Gastroesophageal sphincter (tissue), 4 donors: Measurements from ENCODE around the gene KRT31. TPM values are rescaled to one million over a fixed set of nuclear protein-coding genes. Genes with fewer than 3 reads are reported as not detected.

ENCODE experiments used
- ATAC-seq: fragments of 150-250 bp; one replicate; pipeline ENCODE4 v1.9.1; 2016; ENCODE audit warnings: mild to moderate bottlenecking, moderate library complexity
- H3K27ac ChIP-seq, 4 donors: fragments of 200-600 bp; sonication (generic) in 3 of 4; 1 replicate in 3 of 4; 2 replicates in 1 of 4; pipeline ENCODE4 v1.5.1; 2016 to 2019
- H3K27me3 ChIP-seq: fragments of 200-600 bp; sonication (generic); one replicate; pipeline ENCODE4 v1.5.1; 2019
- H3K36me3 ChIP-seq, 2 donors: fragments of 200-600 bp; sonication (generic); one replicate each; pipeline ENCODE4 v1.5.1; 2019; ENCODE audit warnings: control low read depth in 1 of 2
- H3K4me1 ChIP-seq, 3 donors: fragments of 200-600 bp; sonication (generic); 1 replicate in 2 of 3; 2 replicates in 1 of 3; pipeline ENCODE4 v1.5.1; 2016 to 2019; ENCODE audit warnings: control low read depth in 2 of 3
- H3K4me3 ChIP-seq, 2 donors: fragments of 200-600 bp; sonication (generic); one replicate each; pipeline ENCODE4 v1.5.1; 2019; ENCODE audit warnings: mild to moderate bottlenecking in 1 of 2, moderate library complexity in 1 of 2
- H3K9me3 ChIP-seq, 3 donors: fragments of 200-600 bp; sonication (generic); one replicate each; pipeline ENCODE4 v1.5.1; 2017 to 2019; ENCODE audit warnings: control low read depth in 2 of 3
- EP300 ChIP-seq: sonication (generic); formaldehyde crosslinking; IDR thresholded peaks from one replicate; pipeline ENCODE4 v1.6.1; 2017; ENCODE audit warnings: antibody characterized with exemption, mild to moderate bottlenecking
- POLR2A ChIP-seq, 2 donors: fragments of 450-650 bp; IDR thresholded peaks; one replicate each; pipeline ENCODE4 v1.6.1; 2017; ENCODE audit warnings: antibody characterized with exemption in 2 of 2, mild to moderate bottlenecking in 2 of 2, moderate library complexity in 1 of 2
- POLR2AphosphoS5 ChIP-seq: sonication (generic); formaldehyde crosslinking; IDR thresholded peaks from one replicate; pipeline ENCODE4 v1.6.1; 2017; ENCODE audit warnings: antibody characterized with exemption
- WGBS, 2 donors: methylation state at CpG; one replicate each; pipeline ENCODE4 v1.1.5; 2018; ENCODE audit warnings: low coverage in 1 of 2; 5-methylcytosine and 5-hydroxymethylcytosine counted together
- total RNA-seq, 4 donors: library from RNA; depleted of rRNA; stranded (reverse); fragments of >200 nt; gene quantifications; one replicate each; pipeline ENCODE4 v1.1.0, GENCODE V29; 2016
- TF ChIP-seq, protein P1 (sequence below), 4 experiments: fragments of 200-600 bp in 2 of 4; fragments of 450-650 bp in 2 of 4; sonication (generic) in 1 of 4; IDR thresholded peaks; one replicate each; pipeline ENCODE4 v1.5.1; 2017 to 2019; ENCODE audit warnings: antibody characterized with exemption in 4 of 4, mild to moderate bottlenecking in 2 of 4, moderate library complexity in 2 of 4

Gene KRT31
- total RNA-seq, 4 donors from 2014 or later, result not detected

DNA sequence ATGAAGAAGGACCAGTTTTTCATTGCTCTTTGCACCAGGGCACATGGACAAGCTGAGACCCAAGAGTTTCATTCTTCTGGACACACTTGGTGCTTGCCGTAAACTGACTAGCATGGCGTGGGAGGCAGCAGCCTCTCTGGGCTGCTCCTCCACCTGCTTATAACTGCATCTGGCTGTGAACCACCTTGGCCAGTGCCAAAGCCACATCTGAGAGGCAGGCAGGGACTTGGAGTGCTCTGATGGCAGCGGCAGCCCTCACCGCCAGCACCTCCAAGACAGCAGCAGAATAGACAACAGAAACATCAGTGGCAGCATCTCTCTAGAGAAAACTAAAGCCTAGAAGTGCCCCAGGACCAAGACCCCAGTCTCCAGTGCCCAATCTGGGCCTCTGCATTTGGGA is 22.3 kb upstream of the KRT31 start:
- Histone ChIP-seq H3K4me3 (no peak overlapping the region), H3K9me3 (no peaks in the 10 kb centered on the region), H3K4me1 (peaks cover 0 to 24% (median 10%) of the 10 kb centered on the region in 3 donors), H3K36me3 (no peaks in the 10 kb centered on the region), H3K27ac (no peak overlapping the region), H3K27me3 (no peaks in the 10 kb centered on the region)
- TF ChIP-seq, protein P1, sequence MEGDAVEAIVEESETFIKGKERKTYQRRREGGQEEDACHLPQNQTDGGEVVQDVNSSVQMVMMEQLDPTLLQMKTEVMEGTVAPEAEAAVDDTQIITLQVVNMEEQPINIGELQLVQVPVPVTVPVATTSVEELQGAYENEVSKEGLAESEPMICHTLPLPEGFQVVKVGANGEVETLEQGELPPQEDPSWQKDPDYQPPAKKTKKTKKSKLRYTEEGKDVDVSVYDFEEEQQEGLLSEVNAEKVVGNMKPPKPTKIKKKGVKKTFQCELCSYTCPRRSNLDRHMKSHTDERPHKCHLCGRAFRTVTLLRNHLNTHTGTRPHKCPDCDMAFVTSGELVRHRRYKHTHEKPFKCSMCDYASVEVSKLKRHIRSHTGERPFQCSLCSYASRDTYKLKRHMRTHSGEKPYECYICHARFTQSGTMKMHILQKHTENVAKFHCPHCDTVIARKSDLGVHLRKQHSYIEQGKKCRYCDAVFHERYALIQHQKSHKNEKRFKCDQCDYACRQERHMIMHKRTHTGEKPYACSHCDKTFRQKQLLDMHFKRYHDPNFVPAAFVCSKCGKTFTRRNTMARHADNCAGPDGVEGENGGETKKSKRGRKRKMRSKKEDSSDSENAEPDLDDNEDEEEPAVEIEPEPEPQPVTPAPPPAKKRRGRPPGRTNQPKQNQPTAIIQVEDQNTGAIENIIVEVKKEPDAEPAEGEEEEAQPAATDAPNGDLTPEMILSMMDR (IDR thresholded peaks at IDR 0.05), result no peak
- no peak for TF ChIP-seq POLR2A (IDR thresholded peaks at IDR 0.05)
- no peak for TF ChIP-seq POLR2AphosphoS5
- TF ChIP-seq EP300, result no peak
- no CpG with 5 or more reads among the region's 4 CpGs for WGBS, 2 donors
- no peak for ATAC-seq

DNA sequence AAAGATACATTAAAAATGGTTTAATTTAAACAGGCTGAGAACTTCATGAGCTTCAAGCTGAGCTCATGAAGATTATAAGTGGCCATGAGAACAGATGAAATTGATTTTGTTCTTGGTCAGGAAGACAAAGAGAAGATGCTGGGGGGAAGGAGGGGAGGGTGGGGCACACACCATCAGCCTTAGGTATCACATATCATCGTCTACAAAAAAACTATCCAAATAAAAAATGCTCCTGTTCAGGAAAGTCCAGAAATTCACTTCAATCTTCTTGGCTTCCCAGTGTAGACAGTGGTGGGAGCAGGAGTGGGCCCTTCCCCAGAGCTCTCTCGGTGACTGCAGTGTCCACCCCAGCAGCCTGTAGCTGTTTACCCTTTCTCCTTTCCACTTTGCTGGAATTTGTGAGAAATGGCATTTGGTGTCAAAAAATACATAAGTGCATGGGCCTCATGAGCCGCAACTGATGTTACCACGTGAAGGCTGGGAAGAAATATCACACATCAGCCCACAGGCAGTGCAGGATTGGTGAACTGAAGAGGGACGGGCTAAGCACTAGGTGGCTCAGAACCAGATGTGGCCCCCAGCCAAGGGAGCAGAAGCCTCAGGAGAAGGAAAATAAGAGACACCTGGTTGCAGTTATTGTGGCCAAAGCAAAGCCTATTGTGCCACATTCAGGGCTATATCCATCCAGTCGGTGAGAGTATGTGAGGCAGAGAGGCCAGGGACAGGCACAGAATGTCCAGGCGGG is 20.9 kb upstream of the KRT31 start:
- no peaks in the 10 kb centered on the region for H3K9me3 ChIP-seq
- H3K4me1 ChIP-seq, result peaks cover 0 to 24% (median 10%) of the 10 kb centered on the region in 3 donors
- no peaks in the 10 kb centered on the region for H3K27me3 ChIP-seq
- H3K4me3 ChIP-seq, result no peak overlapping the region
- 89 to 93% methylated on average over 3 to 7 of the region's 7 CpGs for WGBS, 2 donors
- no peak for ATAC-seq
- H3K36me3 ChIP-seq, result no peaks in the 10 kb centered on the region
- H3K27ac ChIP-seq, result no peak overlapping the region
- TF ChIP-seq POLR2AphosphoS5 (no peak), EP300 (no peak), POLR2A (IDR thresholded peaks at IDR 0.05) (no peak)
- TF ChIP-seq, protein P1 (IDR thresholded peaks at IDR 0.05), result no peak

DNA sequence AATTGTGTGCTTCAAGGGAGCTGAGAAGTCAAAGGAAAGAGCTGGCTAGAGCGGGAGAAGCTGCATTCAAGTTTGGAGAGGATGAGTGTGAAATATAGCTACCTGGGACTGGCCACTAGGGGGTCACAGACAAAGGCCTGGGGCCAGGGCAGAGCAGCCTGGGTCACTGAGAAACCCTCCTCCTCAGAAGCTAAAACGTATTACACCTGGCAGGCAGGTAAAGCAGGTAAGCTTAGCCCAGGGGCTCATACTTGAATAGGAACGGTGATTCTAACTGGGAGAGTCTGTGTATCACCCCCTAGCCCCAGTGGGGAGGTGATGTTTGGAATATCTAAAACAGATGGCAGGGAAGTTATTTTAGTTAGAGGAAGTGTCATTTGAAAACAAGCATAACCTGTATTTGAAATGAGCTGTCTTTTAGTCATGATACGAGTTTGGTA is 20.2 kb upstream of the KRT31 start:
- Histone ChIP-seq H3K27me3 (no peaks in the 10 kb centered on the region), H3K27ac (no peak overlapping the region), H3K36me3 (no peaks in the 10 kb centered on the region), H3K4me3 (no peak overlapping the region), H3K4me1 (peaks cover 0 to 24% (median 10%) of the 10 kb centered on the region in 3 donors), H3K9me3 (no peaks in the 10 kb centered on the region)
- ATAC-seq, result no peak
- WGBS, 2 donors, result 41 to 46% methylated on average over 3 to 4 of the region's 4 CpGs
- TF ChIP-seq, protein P1 (IDR thresholded peaks at IDR 0.05), result no peak
- TF ChIP-seq POLR2AphosphoS5 (no peak), EP300 (no peak), POLR2A (IDR thresholded peaks at IDR 0.05) (no peak)

DNA sequence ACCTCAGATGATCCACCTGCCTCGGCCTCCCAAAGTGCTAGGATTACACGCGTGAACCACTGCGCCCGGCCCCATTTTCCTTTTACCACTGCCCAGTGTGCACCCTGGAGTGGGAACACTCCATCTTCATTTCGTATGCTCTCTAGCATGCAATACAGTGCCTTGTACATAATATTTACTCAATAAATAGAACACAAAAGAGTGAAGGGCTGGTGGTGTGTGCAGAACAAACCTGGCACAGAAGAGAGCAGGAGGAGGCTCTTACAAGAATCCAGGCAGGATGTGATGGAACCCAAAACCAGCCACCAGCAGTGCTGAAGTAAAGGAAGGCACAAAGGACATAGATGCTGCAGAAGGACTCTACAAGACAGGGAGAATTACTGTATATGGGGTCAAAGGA is 19.7 kb upstream of the KRT31 start:
- Histone ChIP-seq H3K4me3 (no peak overlapping the region), H3K36me3 (no peaks in the 10 kb centered on the region), H3K27ac (no peak overlapping the region), H3K4me1 (peaks cover 0 to 24% (median 10%) of the 10 kb centered on the region in 3 donors), H3K9me3 (no peaks in the 10 kb centered on the region), H3K27me3 (no peaks in the 10 kb centered on the region)
- TF ChIP-seq EP300, result no peak
- no peak for TF ChIP-seq POLR2A (IDR thresholded peaks at IDR 0.05)
- no peak for TF ChIP-seq POLR2AphosphoS5
- TF ChIP-seq, protein P1 (IDR thresholded peaks at IDR 0.05), result no peak
- 95% methylated on average over 6 of the region's 6 CpGs; no CpG with 5 or more reads in 1 of the 2 donors for WGBS, 2 donors
- no peak for ATAC-seq

DNA sequence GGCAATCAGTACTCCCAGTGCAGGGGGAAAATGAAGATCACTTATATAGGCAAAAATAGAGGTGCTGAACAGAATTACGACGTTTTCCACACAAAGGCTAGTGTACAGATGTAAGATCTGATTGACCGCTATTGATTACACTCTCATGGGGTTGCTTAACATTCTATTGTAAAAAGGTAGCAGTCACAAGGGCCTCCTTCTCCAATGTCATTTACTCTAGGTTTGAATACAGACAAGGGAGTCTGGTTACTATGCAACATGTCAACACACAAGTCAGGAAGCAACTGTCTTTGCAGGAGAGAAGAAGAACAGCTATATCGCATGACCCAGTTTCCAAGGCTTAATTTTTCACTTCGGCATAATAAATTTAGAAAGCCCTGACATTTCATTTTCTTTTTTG is 19.1 kb upstream of the KRT31 start:
- Histone ChIP-seq H3K9me3 (no peaks in the 10 kb centered on the region), H3K4me1 (peaks cover 0 to 24% (median 10%) of the 10 kb centered on the region in 3 donors), H3K36me3 (no peaks in the 10 kb centered on the region), H3K4me3 (no peak overlapping the region), H3K27me3 (no peaks in the 10 kb centered on the region), H3K27ac (no peak overlapping the region)
- ATAC-seq, result no peak
- WGBS, 2 donors, result 65 to 82% methylated on average over 5 of the region's 5 CpGs
- TF ChIP-seq POLR2A (IDR thresholded peaks at IDR 0.05) (no peak), EP300 (no peak), POLR2AphosphoS5 (no peak)
- TF ChIP-seq, protein P1 (IDR thresholded peaks at IDR 0.05), result no peak
